Endodermal cell (in vitro differentiated cells): ENCODE measurements around the gene WSB1. TPM values are rescaled to one million over a fixed set of nuclear protein-coding genes. Genes with fewer than 3 reads are reported as not detected.
"Not testable (repeated sequence)": the region's sequence is repeated elsewhere in the genome, so short reads cannot be mapped to it uniquely, and the experiment has no call there.

Experiments used
- DNase-seq: peaks from one replicate; pipeline ENCODE4 v3.0.0-alpha.2; 2017
- H3K27ac ChIP-seq: 2 replicates; pipeline ENCODE4 v1.5.1; 2013; ENCODE audit warnings: mild to moderate bottlenecking, low read depth, low read length, moderate library complexity
- H3K27me3 ChIP-seq: 2 replicates; pipeline ENCODE4 v1.6.1; 2013; ENCODE audit warnings: mild to moderate bottlenecking, low read length, moderate library complexity; ENCODE audit not compliant: insufficient read depth, control insufficient read depth, poor library complexity, severe bottlenecking
- H3K36me3 ChIP-seq: 2 replicates; pipeline ENCODE4 v1.7.0; 2013; ENCODE audit warnings: mild to moderate bottlenecking, low read length, moderate library complexity; ENCODE audit not compliant: control insufficient read depth, insufficient read depth
- H3K4me1 ChIP-seq: one replicate; pipeline ENCODE4 v1.7.0; 2013; ENCODE audit warnings: low read length; ENCODE audit not compliant: control insufficient read depth, insufficient read depth
- H3K4me3 ChIP-seq: 2 replicates; pipeline ENCODE4 v1.5.1; 2013; ENCODE audit warnings: mild to moderate bottlenecking, low read length, moderate library complexity
- H3K9ac ChIP-seq: 2 replicates; pipeline ENCODE4 v1.6.1; 2013; ENCODE audit warnings: mild to moderate bottlenecking, low read length, moderate library complexity; ENCODE audit not compliant: poor library complexity, severe bottlenecking; ENCODE audit errors: extremely low read depth
- H3K9me3 ChIP-seq: 2 replicates; pipeline ENCODE4 v1.6.1; 2013; ENCODE audit warnings: mild to moderate bottlenecking, low read length, moderate library complexity; ENCODE audit not compliant: control insufficient read depth
- H3K27ac Mint-ChIP-seq: 2 replicates; pipeline ENCODE4 v1.8.0; 2020; ENCODE audit warnings: mixed read lengths
- H3K27me3 Mint-ChIP-seq: 2 replicates; pipeline ENCODE4 v1.8.0; 2021; ENCODE audit warnings: mild to moderate bottlenecking, mixed read lengths; ENCODE audit not compliant: insufficient read depth
- H3K36me3 Mint-ChIP-seq: 2 replicates; pipeline ENCODE4 v1.8.0; 2020; ENCODE audit warnings: low read depth, mixed read lengths
- H3K4me1 Mint-ChIP-seq: 2 replicates; pipeline ENCODE4 v1.8.0; 2020; ENCODE audit warnings: mixed read lengths
- H3K4me3 Mint-ChIP-seq: 2 replicates; pipeline ENCODE4 v1.8.0; 2020; ENCODE audit warnings: mild to moderate bottlenecking, moderate library complexity, mixed read lengths
- H3K9me3 Mint-ChIP-seq: 2 replicates; pipeline ENCODE4 v1.8.0; 2020; ENCODE audit warnings: mild to moderate bottlenecking, mixed read lengths
- CTCF ChIP-seq: fragments of 200-600 bp; sonication (generic); conservative IDR thresholded peaks from 2 replicates; pipeline ENCODE4 v1.5.0; 2021; ENCODE audit warnings: antibody characterized with exemption, mild to moderate bottlenecking
- WGBS, 2 experiments: methylation state at CpG; one replicate each; pipeline versions ENCODE4 v1.1.5 to v1.1.7; 2013; ENCODE audit warnings: missing lambda C conversion rate in 2 of 2, mixed read lengths in 1 of 2; ENCODE audit not compliant: insufficient coverage in 1 of 2, insufficient read length in 1 of 2; 5-methylcytosine and 5-hydroxymethylcytosine counted together
- total RNA-seq, 2 donors: library from RNA; stranded (reverse); fragmentation: NEBNext Ultra II Directional in 1 of 2; extraction: Animal tissue kit (Norgen Biotek cat#: 25700) in 1 of 2; gene quantifications; 2 replicates in 1 of 2; 3 replicates in 1 of 2; pipeline ENCODE4 v1.2.1, GENCODE V29; 2021

The WSB1 gene
- total RNA-seq, 2 donors from 2014 or later, result 236 to 270 TPM

DNA sequence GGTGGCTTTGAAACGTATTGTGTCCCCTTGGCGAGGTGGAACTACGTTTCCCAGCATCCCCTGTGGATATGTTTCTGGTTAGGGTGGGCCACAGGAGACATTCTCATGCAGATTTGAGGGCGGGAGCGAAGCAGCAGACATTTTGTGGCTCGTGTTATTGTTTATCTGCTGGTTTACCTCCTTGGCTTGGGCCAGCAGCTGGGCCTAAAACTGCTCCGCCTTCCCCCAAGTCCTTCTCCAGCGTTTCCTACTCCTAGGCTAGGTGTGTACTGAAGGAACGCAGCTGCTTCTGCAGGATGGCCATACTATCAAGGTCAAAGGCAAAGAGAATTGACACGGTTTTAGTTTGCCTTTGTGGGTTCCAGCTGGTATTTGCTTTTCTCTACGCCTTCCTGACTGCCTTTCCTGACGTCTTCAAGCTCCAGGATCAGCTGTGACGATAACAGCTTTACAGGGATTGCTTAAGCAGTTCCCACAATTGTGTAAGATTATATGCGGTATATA lies 17.2 kb upstream of the WSB1 start:
- H3K36me3 Mint-ChIP-seq, result no peaks in the 10 kb centered on the region
- Histone ChIP-seq H3K36me3 (no peaks in the 10 kb centered on the region), H3K4me3 (peak overlapping the region; percentile 77), H3K27me3 (no peaks in the 10 kb centered on the region), H3K9ac (peak overlapping the region; percentile 83), H3K9me3 (no peaks in the 10 kb centered on the region), H3K27ac (peak overlapping the region; percentile 85), H3K4me1 (peaks cover 3% of the 10 kb centered on the region)
- H3K27me3 Mint-ChIP-seq, result peaks cover 8% of the 10 kb centered on the region
- 18 to 34% methylated on average over 5 to 12 of the region's 14 CpGs for WGBS, 2 experiments
- H3K27ac Mint-ChIP-seq, result peak overlapping the region; percentile 99
- H3K9me3 Mint-ChIP-seq, result no peaks in the 10 kb centered on the region
- peak overlapping the region; percentile 51 for H3K4me3 Mint-ChIP-seq
- no peak for TF ChIP-seq CTCF
- peak; percentile 96 for DNase-seq
- H3K4me1 Mint-ChIP-seq, result peaks cover 17% of the 10 kb centered on the region

- H3K9me3 Mint-ChIP-seq, H3K27me3 Mint-ChIP-seq, H3K4me3 Mint-ChIP-seq, H3K9me3 ChIP-seq, H3K36me3 ChIP-seq, H3K27ac Mint-ChIP-seq, H3K4me3 ChIP-seq, H3K4me1 ChIP-seq, H3K36me3 Mint-ChIP-seq, DNase-seq, H3K27ac ChIP-seq, H3K27me3 ChIP-seq, H3K9ac ChIP-seq: not testable (repeated sequence)
- H3K4me1 Mint-ChIP-seq, result peaks cover 20% of the 10 kb centered on the region
- WGBS, 2 experiments, result 88 to 90% methylated on average over 3 of the region's 3 CpGs
Measured at GRCh38 chr17:27279132-27279531, 14.8 kb upstream of the WSB1 start.

DNA sequence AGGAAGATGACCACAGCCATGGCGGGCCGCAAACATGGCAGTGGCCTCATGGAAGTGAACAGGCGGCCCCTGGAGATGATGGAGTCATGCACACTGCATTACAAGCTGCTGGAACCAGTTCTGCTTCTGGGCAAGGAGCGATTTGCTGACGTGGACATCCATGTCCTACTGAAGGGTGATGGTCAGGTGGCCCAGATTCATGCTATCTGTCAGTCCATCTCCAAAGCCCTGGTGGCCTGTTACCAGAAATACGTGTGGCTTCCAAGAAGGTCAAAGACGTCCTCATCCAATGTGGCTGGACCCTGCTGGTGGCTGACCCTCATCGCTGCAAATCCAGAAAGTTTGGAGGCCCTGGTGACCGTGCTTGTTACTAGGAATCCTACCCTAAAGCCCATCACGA lies 13.4 kb upstream of the WSB1 start:
- Mint-ChIP-seq H3K36me3 (no peaks in the 10 kb centered on the region), H3K4me1 (peaks cover 26% of the 10 kb centered on the region), H3K27ac (no peak overlapping the region), H3K27me3 (no peaks in the 10 kb centered on the region), H3K9me3 (no peaks in the 10 kb centered on the region), H3K4me3 (no peak overlapping the region)
- TF ChIP-seq CTCF, result peak; percentile 21
- Histone ChIP-seq H3K36me3 (no peaks in the 10 kb centered on the region), H3K9ac (no peak overlapping the region), H3K4me3 (no peak overlapping the region), H3K27ac (no peak overlapping the region), H3K4me1 (peaks cover 3% of the 10 kb centered on the region), H3K27me3 (no peaks in the 10 kb centered on the region), H3K9me3 (no peaks in the 10 kb centered on the region)
- WGBS, 2 experiments, result 91 to 95% methylated on average over 8 to 10 of the region's 10 CpGs
- no peak for DNase-seq

GRCh38 chr17:27281438-27281837 lies 12.5 kb upstream of the WSB1 start:
- H3K9ac ChIP-seq, result no peak overlapping the region
- TF ChIP-seq CTCF, result no peak
- Mint-ChIP-seq H3K27ac (no peak overlapping the region), H3K4me3 (no peak overlapping the region), H3K36me3 (no peaks in the 10 kb centered on the region), H3K9me3 (no peaks in the 10 kb centered on the region), H3K27me3 (no peaks in the 10 kb centered on the region), H3K4me1 (peaks cover 26% of the 10 kb centered on the region)
- peaks cover 3% of the 10 kb centered on the region for H3K4me1 ChIP-seq
- 82 to 100% methylated on average over 2 to 3 of the region's 3 CpGs for WGBS, 2 experiments
- no peak for DNase-seq
- H3K4me3 ChIP-seq, result no peak overlapping the region
- no peaks in the 10 kb centered on the region for H3K9me3 ChIP-seq
- no peak overlapping the region for H3K27ac ChIP-seq
- no peaks in the 10 kb centered on the region for H3K36me3 ChIP-seq
- H3K27me3 ChIP-seq, result no peaks in the 10 kb centered on the region
